Measurements from ENCODE around the gene RAB13. TPM values are rescaled to one million over a fixed set of nuclear protein-coding genes. Genes with fewer than 3 reads are reported as not detected.
"Not testable (repeated sequence)": the region's sequence is repeated elsewhere in the genome, so short reads cannot be mapped to it uniquely, and the experiment has no call there.

RAB13 gene
- total RNA-seq = 10 to 100 TPM; 23.0 to 60.3 (median 32.0) TPM

- Histone ChIP-seq H3K4me1 (peaks cover 0 to 37% (median 8%) of the 10 kb centered on the region in 4 donors), H3K9me3 (no peaks in the 10 kb centered on the region), H3K27me3 (no peaks in the 10 kb centered on the region), H3K36me3 (peaks cover 0 to 29% (median 0%) of the 10 kb centered on the region in 3 donors), H3K27ac (peak within 1 kb of the TSS; percentile 80 to 93 (median 89)), H3K4me3 (peak within 1 kb of the TSS; percentile 40 to 70 (median 47))
- peak; percentile 76 to 78 for DNase-seq (ENCODE audit: low spot score in 2 of 2)
- TF ChIP-seq EP300 (IDR thresholded peaks at IDR 0.05) (peak in 1 of 2 donors; percentile 57), POLR2A (IDR thresholded peaks at IDR 0.05) (peak in 1 of 2 donors; percentile 32), CTCF (IDR thresholded peaks at IDR 0.05) (no peak)
- WGBS, 2 donors = 0 to 3% methylated on average over 26 to 32 of the region's 32 CpGs
These were observed at the start of gene RAB13 for GRCh38 chr1:153985941-153986761. TSS of gene RAB13 (minus strand) at chr1:153986339. CDS start at chr1:153986236, 103 bp downstream.

- not testable (repeated sequence) for H3K4me1 ChIP-seq; H3K27ac ChIP-seq; H3K27me3 ChIP-seq; H3K36me3 ChIP-seq; DNase-seq (ENCODE audit: low spot score in 2 of 2); H3K4me3 ChIP-seq
- H3K9me3 ChIP-seq = peaks cover 0 to 22% (median 2%) of the 10 kb centered on the region in 4 donors
- WGBS, 2 donors = 96 to 97% methylated on average over 1 of the region's 1 CpG
These were observed 47.6 kb upstream of the RAB13 start for GRCh38 chr1:154033697-154034096.

GRCh38 chr1:154019940-154020339 lies 33.8 kb upstream of the RAB13 start:
- no peak for DNase-seq (ENCODE audit: low spot score in 2 of 2)
- WGBS, 2 donors = 62 to 85% methylated on average over 1 of the region's 1 CpG

DNA sequence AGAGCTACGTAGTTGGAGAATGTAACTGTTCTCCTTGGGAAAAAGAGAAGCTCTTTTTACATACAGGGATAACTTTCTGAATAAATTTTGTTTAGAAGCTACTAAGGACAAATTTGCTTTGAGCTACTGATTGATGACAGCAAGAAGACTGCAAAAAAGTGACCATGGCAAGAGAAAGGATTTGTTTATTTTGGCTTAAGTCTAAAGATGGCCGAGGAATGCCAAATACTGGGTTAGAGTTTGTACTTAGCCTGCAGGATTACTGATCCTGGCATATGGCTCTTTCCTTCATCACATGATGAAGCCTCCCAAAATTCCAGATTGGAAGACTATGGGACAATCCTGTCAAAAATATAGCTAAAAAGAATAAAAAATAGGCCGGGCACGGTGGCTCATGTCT lies 33.1 kb upstream of the RAB13 start:
- H3K27me3 ChIP-seq = no peaks in the 10 kb centered on the region
- H3K36me3 ChIP-seq = no peaks in the 10 kb centered on the region
- H3K9me3 ChIP-seq = no peaks in the 10 kb centered on the region
- no peak overlapping the region for H3K27ac ChIP-seq
- no peak for DNase-seq (ENCODE audit: low spot score in 2 of 2)
- H3K4me1 ChIP-seq = no peaks in the 10 kb centered on the region
- 81 to 82% methylated on average over 4 of the region's 4 CpGs for WGBS, 2 donors
- TF ChIP-seq EP300 (IDR thresholded peaks at IDR 0.05) (no peak), POLR2A (IDR thresholded peaks at IDR 0.05) (no peak), CTCF (IDR thresholded peaks at IDR 0.05) (no peak)
- H3K4me3 ChIP-seq = no peak overlapping the region

More at GRCh38 chr1:154019940-154020339, 33.8 kb upstream of the RAB13 start:
- H3K27me3 ChIP-seq = no peaks in the 10 kb centered on the region
- no peak overlapping the region for H3K4me3 ChIP-seq
- no peak overlapping the region for H3K27ac ChIP-seq
- no peak for TF ChIP-seq POLR2A (IDR thresholded peaks at IDR 0.05)
- no peak for TF ChIP-seq EP300 (IDR thresholded peaks at IDR 0.05)
- no peak for TF ChIP-seq CTCF (IDR thresholded peaks at IDR 0.05)
- no peaks in the 10 kb centered on the region for H3K4me1 ChIP-seq
- no peaks in the 10 kb centered on the region for H3K9me3 ChIP-seq
- H3K36me3 ChIP-seq = no peaks in the 10 kb centered on the region

GRCh38 chr1:154014154-154014907 lies 28.2 kb upstream of the RAB13 start:
- no peaks in the 10 kb centered on the region for H3K36me3 ChIP-seq

GRCh38 chr1:154012543-154012942 lies 26.4 kb upstream of the RAB13 start:
- not testable (repeated sequence) for H3K4me3 ChIP-seq; H3K9me3 ChIP-seq; H3K27ac ChIP-seq; H3K4me1 ChIP-seq; H3K36me3 ChIP-seq; H3K27me3 ChIP-seq; DNase-seq (ENCODE audit: low spot score in 2 of 2)
- 93 to 95% methylated on average over 6 to 14 of the region's 14 CpGs for WGBS, 2 donors

More at GRCh38 chr1:154014154-154014907, 28.2 kb upstream of the RAB13 start:
- H3K4me1 ChIP-seq = no peaks in the 10 kb centered on the region
- H3K27me3 ChIP-seq = no peaks in the 10 kb centered on the region
- no peak overlapping the region for H3K4me3 ChIP-seq
- no peak for DNase-seq (ENCODE audit: low spot score in 2 of 2)
- TF ChIP-seq EP300 (IDR thresholded peaks at IDR 0.05) (no peak), CTCF (IDR thresholded peaks at IDR 0.05) (no peak), POLR2A (IDR thresholded peaks at IDR 0.05) (no peak)
- H3K9me3 ChIP-seq = no peaks in the 10 kb centered on the region
- 82 to 88% methylated on average over 3 of the region's 3 CpGs for WGBS, 2 donors
- H3K27ac ChIP-seq = no peak overlapping the region
